Astrocyte (in vitro differentiated cells and primary cell): ENCODE results near the gene ZNF444.

Source experiments
- EZH2 ChIP-seq: IDR thresholded peaks from 2 replicates; pipeline ENCODE4 v1.6.1; 2012; ENCODE audit warnings: mild to moderate bottlenecking, low read length, inconsistent platforms; ENCODE audit not compliant: insufficient read depth
- TF ChIP-seq, protein P1 (sequence below): IDR thresholded peaks from 2 replicates; pipeline ENCODE4 v1.5.1; 2011; ENCODE audit warnings: low read depth, mild to moderate bottlenecking, inconsistent platforms, low read length, moderate library complexity; ENCODE audit not compliant: insufficient read depth

- TF ChIP-seq, protein P1, sequence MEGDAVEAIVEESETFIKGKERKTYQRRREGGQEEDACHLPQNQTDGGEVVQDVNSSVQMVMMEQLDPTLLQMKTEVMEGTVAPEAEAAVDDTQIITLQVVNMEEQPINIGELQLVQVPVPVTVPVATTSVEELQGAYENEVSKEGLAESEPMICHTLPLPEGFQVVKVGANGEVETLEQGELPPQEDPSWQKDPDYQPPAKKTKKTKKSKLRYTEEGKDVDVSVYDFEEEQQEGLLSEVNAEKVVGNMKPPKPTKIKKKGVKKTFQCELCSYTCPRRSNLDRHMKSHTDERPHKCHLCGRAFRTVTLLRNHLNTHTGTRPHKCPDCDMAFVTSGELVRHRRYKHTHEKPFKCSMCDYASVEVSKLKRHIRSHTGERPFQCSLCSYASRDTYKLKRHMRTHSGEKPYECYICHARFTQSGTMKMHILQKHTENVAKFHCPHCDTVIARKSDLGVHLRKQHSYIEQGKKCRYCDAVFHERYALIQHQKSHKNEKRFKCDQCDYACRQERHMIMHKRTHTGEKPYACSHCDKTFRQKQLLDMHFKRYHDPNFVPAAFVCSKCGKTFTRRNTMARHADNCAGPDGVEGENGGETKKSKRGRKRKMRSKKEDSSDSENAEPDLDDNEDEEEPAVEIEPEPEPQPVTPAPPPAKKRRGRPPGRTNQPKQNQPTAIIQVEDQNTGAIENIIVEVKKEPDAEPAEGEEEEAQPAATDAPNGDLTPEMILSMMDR, result no peak
- TF ChIP-seq EZH2, result no peak
These were observed 18.0 kb downstream of the ZNF444 start for GRCh38 chr19:56159009-56159559.
